T-cell (primary cell): ENCODE measurements around the gene BAG3. TPM values are rescaled to one million over a fixed set of nuclear protein-coding genes. Genes with fewer than 3 reads are reported as not detected.

Experiments
- ATAC-seq, 4 experiments: fragments of 200-7000 bp in 3 of 4; fragments of 150-1000 bp in 1 of 4; cut with Tn5 transposase; replicated peaks in 1 of 4; 1 replicate in 3 of 4; 2 replicates in 1 of 4; pipeline ENCODE4 v1.10.0; 2021; ENCODE audit warnings: moderate library complexity in 3 of 4, mild to moderate bottlenecking in 2 of 4, moderate number of reproducible peaks in 1 of 4
- CTCF ChIA-PET, 2 donors: fragments of 300-600 bp; sonication (Branson Sonifier 250); formaldehyde crosslinking; loops; one replicate each; lab custom pipeline; 2022; ENCODE audit warnings: antibody characterized with exemption in 2 of 2; lab: Charles Lee
- POLR2A ChIA-PET, 2 donors: fragments of 300-600 bp; sonication (Branson Sonifier 250); formaldehyde crosslinking; loops; one replicate each; lab custom pipeline; 2022; ENCODE audit warnings: antibody characterized with exemption in 2 of 2; lab: Charles Lee
- DNase-seq, 35 experiments: peaks; one replicate each; pipeline versions ENCODE4 v3.0.0 to v3.0.0-alpha.2; 2013 to 2023
- H3K27ac ChIP-seq: one replicate; pipeline ENCODE4 v1.5.1; 2013; ENCODE audit warnings: low read length
- H3K27me3 ChIP-seq, 2 experiments: replicated peaks in 1 of 2; 1 replicate in 1 of 2; 2 replicates in 1 of 2; pipeline versions ENCODE4 v1.6.1 to v1.7.0; 2013; ENCODE audit warnings: low read length in 1 of 2, mixed read lengths in 1 of 2; ENCODE audit not compliant: control insufficient read depth in 2 of 2, insufficient read depth in 2 of 2; ENCODE audit errors: extremely low read depth in 1 of 2
- H3K36me3 ChIP-seq, 2 donors: 1 replicate in 1 of 2; 2 replicates in 1 of 2; pipeline versions ENCODE4 v1.6.1 to v1.7.0; 2013; ENCODE audit warnings: low read length in 1 of 2; ENCODE audit not compliant: control insufficient read depth in 2 of 2, insufficient read depth in 1 of 2; ENCODE audit errors: extremely low read depth in 1 of 2
- H3K4me1 ChIP-seq, 2 experiments: 1 replicate in 1 of 2; 2 replicates in 1 of 2; pipeline versions ENCODE4 v1.6.1 to v1.7.0; 2013; ENCODE audit warnings: low read length in 2 of 2, mixed read lengths in 1 of 2; ENCODE audit not compliant: insufficient read depth in 2 of 2, control insufficient read depth in 1 of 2; ENCODE audit errors: extremely low read depth in 1 of 2
- H3K4me3 ChIP-seq, 2 donors: 1 replicate in 1 of 2; 2 replicates in 1 of 2; pipeline versions ENCODE4 v1.5.1 to v1.7.0; 2013; ENCODE audit warnings: mild to moderate bottlenecking in 2 of 2, low read length in 1 of 2, moderate library complexity in 1 of 2; ENCODE audit not compliant: control insufficient read depth in 1 of 2; ENCODE audit errors: extremely low read depth in 1 of 2
- H3K9me3 ChIP-seq: 2 replicates; pipeline ENCODE4 v1.7.0; 2013
- H3K27ac Mint-ChIP-seq, 2 donors: one replicate each; pipeline ENCODE4 v1.8.0; 2020 to 2021; ENCODE audit warnings: mild to moderate bottlenecking in 2 of 2, mixed read lengths in 2 of 2
- H3K27me3 Mint-ChIP-seq, 2 donors: one replicate each; pipeline ENCODE4 v1.8.0; 2021 to 2022; ENCODE audit warnings: mixed read lengths in 2 of 2
- H3K36me3 Mint-ChIP-seq: one replicate; pipeline ENCODE4 v1.8.0; 2021; ENCODE audit warnings: mixed read lengths
- H3K4me1 Mint-ChIP-seq, 3 donors: one replicate each; pipeline ENCODE4 v1.8.0; 2020 to 2022; ENCODE audit warnings: mixed read lengths in 3 of 3, mild to moderate bottlenecking in 1 of 3
- H3K4me3 Mint-ChIP-seq, 3 donors: one replicate each; pipeline ENCODE4 v1.8.0; 2020 to 2022; ENCODE audit warnings: mild to moderate bottlenecking in 3 of 3, mixed read lengths in 3 of 3, moderate library complexity in 3 of 3
- H3K9me3 Mint-ChIP-seq, 3 donors: one replicate each; pipeline ENCODE4 v1.8.0; 2020 to 2022; ENCODE audit warnings: mixed read lengths in 3 of 3
- WGBS: methylation state at CpG from one replicate; pipeline ENCODE4 v1.1.5; 2013; ENCODE audit warnings: missing lambda C conversion rate; ENCODE audit not compliant: insufficient coverage; 5-methylcytosine and 5-hydroxymethylcytosine counted together
- total RNA-seq, 35 experiments: library from RNA in 6 of 35; stranded (reverse) in 6 of 35; fragments of 120-200 nt in 1 of 35; gene quantifications; one replicate each; pipeline versions ENCODE4 v1.2.1 to v1.2.4 and lab custom pipeline; 2013 to 2026

Gene BAG3
- total RNA-seq, 5 donors from 2014 or later (not counting 1 experiment from before 2014, with no cell fraction given): 20.2 to 36.4 (median 23.7) TPM

DNA sequence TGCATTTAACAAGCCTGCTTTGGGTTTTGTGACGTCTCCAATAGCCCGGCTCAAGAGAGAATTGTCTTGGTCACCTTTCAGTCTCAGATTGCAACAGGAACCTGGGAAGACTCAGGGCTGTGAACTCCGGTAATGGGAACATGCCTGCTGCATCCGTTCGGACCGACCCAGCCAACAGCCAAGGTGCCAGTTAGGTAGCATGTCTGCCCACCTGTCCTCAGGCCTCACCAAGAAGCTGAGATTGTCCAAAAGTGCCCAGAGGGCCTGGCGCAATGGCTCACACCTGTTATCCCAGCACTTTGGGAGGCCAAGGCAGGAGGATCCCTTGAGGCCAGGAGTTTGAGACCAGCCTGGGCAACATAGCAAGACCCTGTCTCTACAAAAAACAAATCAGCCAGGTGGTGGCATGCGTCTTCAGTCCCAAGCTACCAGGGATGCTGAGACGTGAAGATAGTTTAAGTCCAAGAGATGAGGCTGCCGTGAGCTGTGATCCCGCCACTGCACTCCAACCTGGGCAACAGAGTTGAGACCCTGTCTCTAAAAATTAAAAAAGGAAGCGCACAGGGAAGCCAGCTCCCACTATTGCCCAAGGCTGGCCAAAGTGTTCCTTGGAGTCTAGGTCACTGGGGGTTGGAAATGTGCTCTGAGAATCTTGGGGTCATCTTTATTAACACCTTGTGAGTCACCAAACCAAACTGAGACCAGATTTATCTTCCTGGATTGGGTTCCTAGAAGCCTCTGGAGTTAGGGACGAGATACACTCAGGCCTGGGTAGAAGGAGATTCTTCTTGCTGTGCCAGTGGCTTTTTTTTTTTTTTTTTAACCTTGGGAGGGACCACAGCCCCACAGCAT, 26.9 kb downstream of the BAG3 start:
- DNase-seq (no peak), ATAC-seq (no peak)
- Histone ChIP-seq H3K27ac (no peak overlapping the region), H3K27me3 (peaks cover 0 to 11% of the 10 kb centered on the region in 2 experiments), H3K4me1 (peaks cover 0 to 14% of the 10 kb centered on the region in 2 experiments), H3K36me3 (peaks cover 11 to 36% of the 10 kb centered on the region in 2 donors), H3K4me3 (no peak overlapping the region), H3K9me3 (no peaks in the 10 kb centered on the region)
- peaks cover 0 to 3% of the 10 kb centered on the region in 2 donors for H3K27me3 Mint-ChIP-seq
- no peaks in the 10 kb centered on the region for H3K9me3 Mint-ChIP-seq
- ChIA-PET POLR2A (no interaction called here), CTCF (no interaction called here)
- peaks cover 23% of the 10 kb centered on the region for H3K36me3 Mint-ChIP-seq
- no peak overlapping the region for H3K27ac Mint-ChIP-seq
- WGBS: 90% methylated on average over 11 of the region's 13 CpGs
- H3K4me1 Mint-ChIP-seq: peaks cover 5 to 26% (median 20%) of the 10 kb centered on the region in 3 donors
- H3K4me3 Mint-ChIP-seq: no peak overlapping the region

DNA sequence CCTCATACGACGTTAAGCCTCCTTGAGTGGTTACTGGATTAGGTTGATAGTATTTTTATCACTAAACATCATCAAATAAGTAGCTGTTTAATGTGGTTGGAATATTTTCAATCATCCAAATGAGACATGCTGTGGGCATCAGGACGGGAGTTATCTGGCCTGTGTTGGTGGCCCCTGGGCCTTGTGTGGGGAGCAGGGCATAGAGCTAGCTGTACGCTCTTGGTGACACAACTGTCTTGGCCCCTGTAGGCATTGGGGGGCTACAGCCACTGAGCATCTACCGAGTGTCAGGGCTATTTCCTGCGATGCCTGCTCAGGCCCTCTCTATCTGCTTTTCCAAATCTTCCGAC, 28.3 kb downstream of the BAG3 start:
- WGBS: 88% methylated on average over 2 of the region's 7 CpGs
- peaks cover 5 to 24% (median 20%) of the 10 kb centered on the region in 3 donors for H3K4me1 Mint-ChIP-seq
- H3K9me3 Mint-ChIP-seq: no peaks in the 10 kb centered on the region
- peaks cover 0 to 3% of the 10 kb centered on the region in 2 donors for H3K27me3 Mint-ChIP-seq
- H3K4me1 ChIP-seq: peaks cover 0 to 14% of the 10 kb centered on the region in 2 experiments
- H3K4me3 ChIP-seq: no peak overlapping the region
- H3K4me3 Mint-ChIP-seq: no peak overlapping the region
- no peaks in the 10 kb centered on the region for H3K9me3 ChIP-seq
- peaks cover 10% of the 10 kb centered on the region for H3K36me3 Mint-ChIP-seq
- DNase-seq (no peak), ATAC-seq (no peak)
- no peak overlapping the region for H3K27ac ChIP-seq
- H3K27ac Mint-ChIP-seq: no peak overlapping the region
- POLR2A ChIA-PET: no interaction called here
- CTCF ChIA-PET: interaction anchor here (0.6 to 0.8 kb wide), 3 partner anchors 15 to 234 kb away, joined by 3 to 7 read pairs (median 4); no protein-coding TSS in a partner anchor
- peaks cover 0 to 11% of the 10 kb centered on the region in 2 experiments for H3K27me3 ChIP-seq
- H3K36me3 ChIP-seq: peaks cover 11 to 26% of the 10 kb centered on the region in 2 donors

DNA sequence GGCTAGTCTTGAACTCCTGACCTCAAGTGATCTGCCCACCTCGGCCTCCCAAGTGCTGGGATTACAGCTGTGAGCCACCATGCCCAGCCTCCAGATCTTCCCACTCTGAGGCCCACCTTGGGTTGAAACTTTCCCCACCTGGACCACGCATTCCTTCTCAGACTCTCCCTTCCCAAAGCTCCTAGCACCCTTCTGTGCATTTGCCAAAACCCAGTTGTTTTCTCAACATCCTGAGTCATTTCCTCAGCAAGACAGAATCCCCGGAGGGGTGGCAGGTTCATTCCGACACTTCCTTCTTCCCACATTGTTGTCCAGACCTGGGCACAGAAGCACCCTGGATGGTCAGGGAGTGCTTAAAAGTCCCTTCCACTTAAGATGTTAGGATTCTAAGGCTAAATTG, 28.9 kb downstream of the BAG3 start:
- DNase-seq: no peak
- Mint-ChIP-seq H3K27ac (peak overlapping the region in 1 of 2 donors; percentile 41), H3K9me3 (no peaks in the 10 kb centered on the region), H3K4me3 (no peak overlapping the region), H3K36me3 (peaks cover 10% of the 10 kb centered on the region), H3K27me3 (peaks cover 0 to 3% of the 10 kb centered on the region in 2 donors), H3K4me1 (peaks cover 5 to 24% (median 20%) of the 10 kb centered on the region in 3 donors)
- no peak overlapping the region for H3K4me3 ChIP-seq
- H3K9me3 ChIP-seq: no peaks in the 10 kb centered on the region
- ChIA-PET POLR2A (no interaction called here), CTCF (no interaction called here)
- ATAC-seq: no peak
- H3K4me1 ChIP-seq: peaks cover 0 to 14% of the 10 kb centered on the region in 2 experiments
- peaks cover 11 to 22% of the 10 kb centered on the region in 2 donors for H3K36me3 ChIP-seq
- no peak overlapping the region for H3K27ac ChIP-seq
- 100% methylated on average over 1 of the region's 4 CpGs for WGBS
- H3K27me3 ChIP-seq: peaks cover 0 to 11% of the 10 kb centered on the region in 2 experiments

DNA sequence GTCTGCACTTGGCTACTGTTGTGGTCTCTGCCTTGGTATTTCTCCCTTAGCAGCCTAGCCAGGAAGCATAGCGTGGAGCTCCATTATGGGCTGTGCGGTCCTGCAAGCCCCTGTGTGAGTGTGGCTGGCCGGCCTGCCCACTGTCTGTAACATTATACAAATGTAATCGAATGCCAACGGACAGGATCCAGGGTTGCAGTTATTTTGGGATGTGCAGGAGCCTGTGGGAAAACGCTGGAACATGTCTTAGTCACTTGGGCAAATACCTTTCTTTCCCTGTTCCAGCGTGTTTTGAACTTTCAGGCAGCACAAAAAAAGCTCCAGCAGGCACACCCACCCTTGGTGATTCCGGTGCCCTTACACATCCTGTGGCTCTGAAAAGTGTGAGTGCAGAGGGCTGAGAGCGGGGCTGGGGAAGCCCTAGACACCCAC, 29.5 kb downstream of the BAG3 start:
- peaks cover 0 to 11% of the 10 kb centered on the region in 2 experiments for H3K27me3 ChIP-seq
- Mint-ChIP-seq H3K4me3 (no peak overlapping the region), H3K27me3 (peaks cover 0 to 3% of the 10 kb centered on the region in 2 donors), H3K27ac (no peak overlapping the region), H3K4me1 (peaks cover 5 to 24% (median 20%) of the 10 kb centered on the region in 3 donors), H3K9me3 (no peaks in the 10 kb centered on the region), H3K36me3 (peaks cover 10% of the 10 kb centered on the region)
- DNase-seq (no peak), ATAC-seq (peak in 1 of 4 experiments; percentile 58)
- H3K9me3 ChIP-seq: no peaks in the 10 kb centered on the region
- WGBS: 94% methylated on average over 3 of the region's 9 CpGs
- CTCF ChIA-PET: no interaction called here
- H3K27ac ChIP-seq: no peak overlapping the region
- peaks cover 11 to 18% of the 10 kb centered on the region in 2 donors for H3K36me3 ChIP-seq
- H3K4me3 ChIP-seq: no peak overlapping the region
- POLR2A ChIA-PET: no interaction called here
- peaks cover 0 to 14% of the 10 kb centered on the region in 2 experiments for H3K4me1 ChIP-seq

DNA sequence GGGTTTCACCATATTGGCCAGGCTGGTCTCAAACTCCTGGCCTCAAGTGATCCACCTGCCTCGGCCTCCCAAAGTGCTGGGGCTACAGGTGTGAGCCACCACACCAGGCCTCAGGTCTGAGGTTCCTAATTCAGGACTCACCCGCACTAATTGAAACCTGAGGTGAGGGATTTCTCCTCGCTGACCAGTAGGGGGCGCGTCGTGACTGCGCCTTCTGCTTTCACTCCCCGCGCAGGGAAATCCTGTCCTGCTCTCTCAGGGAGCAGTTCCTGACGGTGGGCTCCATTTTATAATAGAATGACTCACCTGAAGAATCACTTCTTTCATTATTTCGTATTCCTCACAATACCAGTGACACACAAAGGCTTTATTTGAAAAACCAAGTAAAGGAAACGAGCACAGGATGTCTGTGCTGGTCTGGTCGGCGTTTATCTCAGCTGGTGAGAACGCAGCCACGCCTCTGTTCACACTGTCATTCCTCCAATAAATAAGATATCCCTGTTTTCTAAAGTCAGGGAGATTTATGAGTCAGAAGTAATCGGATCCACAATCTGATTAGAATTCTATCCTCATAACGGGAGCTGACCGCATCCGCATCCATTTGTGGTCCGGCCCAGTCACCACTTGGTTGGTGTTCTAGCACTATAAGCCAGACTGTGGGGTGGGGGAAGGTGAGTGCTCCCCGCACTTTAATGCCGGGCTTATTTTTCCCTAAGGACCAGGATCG, 35.4 kb downstream of the BAG3 start:
- H3K4me3 ChIP-seq: peak overlapping the region in 1 of 2 donors; percentile 35
- peaks cover 0 to 11% of the 10 kb centered on the region in 2 experiments for H3K4me1 ChIP-seq
- ChIA-PET POLR2A (no interaction called here), CTCF (interaction anchor here (0.6 to 3.0 kb wide), 17 partner anchors 11 to 911 kb away, joined by 3 to 12 read pairs (median 4); partner anchors contain the start of genes INPP5F (in 1 of the 2) and MCMBP (in 1 of the 2))
- Mint-ChIP-seq H3K4me1 (peaks cover 5 to 24% (median 21%) of the 10 kb centered on the region in 3 donors), H3K36me3 (no peaks in the 10 kb centered on the region), H3K27me3 (peaks cover 0 to 3% of the 10 kb centered on the region in 2 donors), H3K4me3 (peak overlapping the region; percentile 58 to 72 (median 69)), H3K9me3 (no peaks in the 10 kb centered on the region), H3K27ac (peak overlapping the region; percentile 76 to 83)
- H3K9me3 ChIP-seq: no peaks in the 10 kb centered on the region
- H3K27me3 ChIP-seq: peaks cover 0 to 5% of the 10 kb centered on the region in 2 experiments
- 0% methylated on average over 14 of the region's 24 CpGs for WGBS
- H3K27ac ChIP-seq: peak overlapping the region; percentile 21
- H3K36me3 ChIP-seq: no peaks in the 10 kb centered on the region
- DNase-seq (peak; percentile 41 to 91 (median 66)), ATAC-seq (peak; percentile 89 to 92 (median 91))
